ENCODE measurements around the gene AGPS.

Gene AGPS

DNA sequence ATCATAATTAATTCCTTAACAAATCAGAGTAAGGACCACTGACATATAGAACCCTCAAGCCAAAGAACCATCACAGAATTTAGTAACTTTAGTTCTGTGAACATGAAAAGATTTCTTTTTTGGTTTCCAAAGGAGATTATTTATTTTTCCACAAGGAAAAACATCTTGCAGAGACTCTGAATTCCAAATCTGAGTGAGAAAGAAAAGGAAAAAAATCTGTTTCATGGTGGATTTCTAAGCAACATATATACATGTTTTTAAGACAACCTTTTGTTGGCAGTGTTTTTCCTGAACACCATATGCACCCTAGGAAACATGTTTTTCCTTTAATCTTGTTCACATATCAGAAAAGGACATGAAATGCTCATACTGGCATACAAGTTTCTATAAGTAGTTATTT is 149.8 kb downstream of the AGPS start:
- DNase-seq (ENCODE audit: extremely low spot score), result no peak
- ChIA-PET POLR2A (no interaction called here), CTCF (interaction anchor here (1.7 kb wide), 1 partner anchor 21 kb away, joined by 5 read pairs; no protein-coding TSS in a partner anchor)
- TF ChIP-seq, protein P1, sequence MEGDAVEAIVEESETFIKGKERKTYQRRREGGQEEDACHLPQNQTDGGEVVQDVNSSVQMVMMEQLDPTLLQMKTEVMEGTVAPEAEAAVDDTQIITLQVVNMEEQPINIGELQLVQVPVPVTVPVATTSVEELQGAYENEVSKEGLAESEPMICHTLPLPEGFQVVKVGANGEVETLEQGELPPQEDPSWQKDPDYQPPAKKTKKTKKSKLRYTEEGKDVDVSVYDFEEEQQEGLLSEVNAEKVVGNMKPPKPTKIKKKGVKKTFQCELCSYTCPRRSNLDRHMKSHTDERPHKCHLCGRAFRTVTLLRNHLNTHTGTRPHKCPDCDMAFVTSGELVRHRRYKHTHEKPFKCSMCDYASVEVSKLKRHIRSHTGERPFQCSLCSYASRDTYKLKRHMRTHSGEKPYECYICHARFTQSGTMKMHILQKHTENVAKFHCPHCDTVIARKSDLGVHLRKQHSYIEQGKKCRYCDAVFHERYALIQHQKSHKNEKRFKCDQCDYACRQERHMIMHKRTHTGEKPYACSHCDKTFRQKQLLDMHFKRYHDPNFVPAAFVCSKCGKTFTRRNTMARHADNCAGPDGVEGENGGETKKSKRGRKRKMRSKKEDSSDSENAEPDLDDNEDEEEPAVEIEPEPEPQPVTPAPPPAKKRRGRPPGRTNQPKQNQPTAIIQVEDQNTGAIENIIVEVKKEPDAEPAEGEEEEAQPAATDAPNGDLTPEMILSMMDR (IDR thresholded peaks at IDR 0.05; ENCODE audit: control extremely low read depth, extremely low read depth, low read depth, missing control alignments), result no peak

DNA sequence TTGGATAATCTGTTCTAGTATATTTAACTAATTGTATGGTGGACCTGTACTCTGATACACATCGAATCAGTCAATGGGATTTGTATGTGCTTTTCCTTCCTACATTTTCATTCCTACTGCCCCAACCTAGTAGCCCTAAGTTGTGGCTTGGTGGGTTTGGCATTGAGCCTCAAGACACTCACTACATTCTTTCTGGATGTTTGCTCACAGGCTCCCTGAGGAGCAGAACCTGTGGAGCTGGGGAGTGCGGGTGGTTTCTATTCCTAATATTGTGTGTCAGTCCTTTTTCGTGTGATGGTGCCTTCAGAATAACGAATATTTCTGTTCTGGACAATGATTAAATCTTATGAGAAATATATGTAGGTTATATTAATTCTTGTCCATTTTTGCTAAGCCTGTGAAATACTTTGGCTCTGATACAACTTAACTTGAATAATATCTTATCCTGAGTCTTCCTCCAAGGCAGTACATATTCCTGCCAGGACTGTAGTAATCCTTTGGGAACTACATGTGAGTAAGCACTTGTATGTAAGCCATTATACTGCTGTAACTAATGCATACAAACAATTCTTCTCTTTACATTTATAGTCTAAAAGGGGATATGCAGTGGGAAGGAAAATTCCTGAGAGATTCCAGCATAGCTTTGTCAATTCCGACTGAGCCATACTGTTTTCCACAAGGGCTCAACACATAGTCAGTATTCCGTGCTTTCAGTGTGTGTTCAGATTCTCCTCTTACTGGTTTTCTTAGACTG is 150.6 kb downstream of the AGPS start:
- no peak for DNase-seq (ENCODE audit: extremely low spot score)
- CTCF ChIA-PET, result no interaction called here
- POLR2A ChIA-PET, result no interaction called here
- TF ChIP-seq, protein P1 (IDR thresholded peaks at IDR 0.05; ENCODE audit: control extremely low read depth, extremely low read depth, low read depth, missing control alignments), result no peak

DNA sequence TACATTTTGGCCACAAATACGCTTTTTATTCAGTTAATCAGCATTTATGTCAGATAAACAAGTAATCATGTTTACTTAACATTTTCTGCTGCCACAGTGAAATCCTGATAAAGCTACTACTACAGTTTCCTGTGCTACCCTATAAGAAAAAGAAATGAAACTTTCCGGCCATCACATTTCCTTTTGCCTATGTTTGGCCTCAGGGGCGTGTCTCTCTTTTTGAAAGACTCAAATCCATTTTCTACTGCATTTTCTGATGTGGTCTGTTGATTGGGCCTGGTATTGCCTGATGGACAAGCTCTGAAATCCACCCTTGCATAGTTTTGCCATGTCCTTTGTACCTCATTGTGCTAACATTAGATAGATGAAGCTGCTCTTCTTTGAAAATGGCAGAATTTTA is 152.6 kb downstream of the AGPS start:
- POLR2A ChIA-PET, result no interaction called here
- DNase-seq (ENCODE audit: extremely low spot score), result no peak
- TF ChIP-seq, protein P1 (IDR thresholded peaks at IDR 0.05; ENCODE audit: control extremely low read depth, extremely low read depth, low read depth, missing control alignments), result no peak
- CTCF ChIA-PET, result interaction anchor here (1.2 kb wide), 1 partner anchor 13 kb away, joined by 4 read pairs; no protein-coding TSS in a partner anchor

DNA sequence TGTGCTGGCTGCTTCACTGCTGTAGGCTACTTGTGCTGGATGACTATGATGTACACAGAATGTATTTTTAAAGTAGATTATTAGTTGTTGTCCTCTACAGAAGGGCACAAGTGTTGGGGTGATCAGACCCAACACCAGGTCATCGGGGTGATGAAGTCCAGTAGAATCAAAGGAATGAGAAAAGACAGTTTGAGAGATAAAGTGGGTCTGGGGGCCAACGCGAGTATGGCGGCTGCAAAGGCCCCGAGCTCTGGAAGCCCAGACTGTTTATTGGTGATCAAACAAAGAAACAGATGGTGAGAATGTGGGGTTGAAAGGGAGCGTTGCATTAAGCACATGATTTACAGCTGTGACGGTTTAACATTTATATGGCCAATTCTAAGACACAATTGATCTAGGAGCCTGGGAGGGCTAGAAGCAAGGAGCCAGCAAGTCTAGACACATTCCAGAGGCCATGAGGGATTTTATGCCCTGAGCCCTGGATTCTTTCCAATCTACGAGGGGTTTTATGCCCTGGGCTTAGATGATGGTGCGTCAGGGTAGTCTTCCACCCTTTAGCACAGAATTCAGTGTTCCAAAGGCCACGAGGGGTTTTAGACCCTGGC is 153.5 kb downstream of the AGPS start:
- TF ChIP-seq, protein P1 (IDR thresholded peaks at IDR 0.05; ENCODE audit: control extremely low read depth, extremely low read depth, low read depth, missing control alignments), result no peak
- POLR2A ChIA-PET, result no interaction called here
- no peak for DNase-seq (ENCODE audit: extremely low spot score)
- CTCF ChIA-PET, result interaction anchor here (1.4 to 2.1 kb wide), 4 partner anchors 10 to 58 kb away, joined by 3 to 8 read pairs (median 5); no protein-coding TSS in a partner anchor

DNA sequence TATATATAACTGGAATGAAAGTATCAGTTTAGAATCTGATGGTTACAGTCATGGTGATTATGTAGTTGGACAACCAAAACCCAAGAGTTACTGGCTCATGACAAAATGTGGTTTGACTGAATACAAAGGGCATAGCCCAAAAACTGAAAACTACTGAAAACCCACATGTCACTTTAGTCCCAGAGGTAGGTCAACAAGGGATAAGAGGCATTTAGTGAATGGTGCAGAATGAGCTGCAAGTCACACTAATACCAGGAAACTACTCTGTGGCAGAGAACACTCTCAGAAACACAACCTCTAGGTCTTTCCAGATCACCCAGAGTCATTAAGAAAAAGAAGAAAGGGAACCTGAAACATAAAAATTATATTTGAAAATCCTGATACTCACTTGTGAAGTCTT is 154.5 kb downstream of the AGPS start:
- TF ChIP-seq, protein P1 (IDR thresholded peaks at IDR 0.05; ENCODE audit: control extremely low read depth, extremely low read depth, low read depth, missing control alignments), result no peak
- ChIA-PET CTCF (interaction anchor here (1.2 to 2.1 kb wide), 6 partner anchors 11 to 57 kb away, joined by 3 to 8 read pairs (median 4); no protein-coding TSS in a partner anchor), POLR2A (no interaction called here)

DNA sequence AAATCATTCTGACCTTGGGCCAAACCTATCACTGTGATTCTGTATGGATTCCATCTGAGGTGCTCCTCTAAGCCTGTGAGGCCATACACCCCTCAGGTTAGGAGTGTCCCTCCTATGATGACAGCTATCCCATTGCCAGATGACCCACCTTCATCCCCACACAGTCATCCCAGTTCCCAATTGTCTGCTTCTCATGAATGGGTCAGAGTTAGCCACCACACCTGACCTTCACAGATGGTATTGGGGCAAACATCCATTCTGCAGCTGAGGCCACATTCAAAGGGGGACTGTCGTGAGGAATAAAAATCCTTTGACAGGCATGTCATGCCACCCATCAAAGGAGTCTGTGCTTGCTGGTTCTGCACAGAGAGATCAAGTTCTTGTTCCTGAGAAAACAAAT is 155.2 kb downstream of the AGPS start:
- POLR2A ChIA-PET, result no interaction called here
- TF ChIP-seq, protein P1 (IDR thresholded peaks at IDR 0.05; ENCODE audit: control extremely low read depth, extremely low read depth, low read depth, missing control alignments), result no peak
- DNase-seq (ENCODE audit: extremely low spot score), result no peak
- CTCF ChIA-PET, result interaction anchor here (1.2 to 2.1 kb wide), 4 partner anchors 12 to 57 kb away, joined by 3 to 8 read pairs (median 5); no protein-coding TSS in a partner anchor

More for the DNA sequence above, 154.5 kb downstream of the AGPS start:
- DNase-seq (ENCODE audit: extremely low spot score), result peak; percentile 49

Data from GM10248 (cell line).